Activated T-cell treated with anti-CD3 and anti-CD28 coated beads for 24 hours (primary cell): Measurements from ENCODE around the gene TF.
"Not testable (repeated sequence)": the region's sequence is repeated elsewhere in the genome, so short reads cannot be mapped to it uniquely, and the experiment has no call there.

ENCODE experiments used
- DNase-seq: peaks from one replicate; pipeline ENCODE4 v3.0.0-alpha.2; 2020; ENCODE audit warnings: low read depth

TF gene

GRCh38 chr3:133745981-133746711 is at the start of gene TF:
TF (plus strand) TSS chr3:133746393; CDS start chr3:133746441, 48 bp downstream.
- no peak for DNase-seq

GRCh38 chr3:133697960-133698359 is 48.2 kb upstream of the TF start:
- DNase-seq, result no peak

- no peak for DNase-seq
Measured at GRCh38 chr3:133699467-133699866, 46.7 kb upstream of the TF start.

- no peak for DNase-seq
Measured at GRCh38 chr3:133699903-133700302, 46.3 kb upstream of the TF start.

- no peak for DNase-seq
Measured at GRCh38 chr3:133700351-133700750, 45.8 kb upstream of the TF start.

- DNase-seq, result no peak
Measured at GRCh38 chr3:133701435-133702358, 44.5 kb upstream of the TF start.

- DNase-seq, result no peak
Measured at GRCh38 chr3:133703915-133704314, 42.3 kb upstream of the TF start.

GRCh38 chr3:133706033-133706432 is 40.2 kb upstream of the TF start:
- no peak for DNase-seq

- no peak for DNase-seq
Measured at GRCh38 chr3:133709139-133709750, 36.9 kb upstream of the TF start.

- no peak for DNase-seq
Measured at GRCh38 chr3:133711013-133711412, 35.2 kb upstream of the TF start.

- DNase-seq, result no peak
Measured at GRCh38 chr3:133712017-133712416, 34.2 kb upstream of the TF start.

- DNase-seq, result no peak
Measured at GRCh38 chr3:133713347-133713746, 32.8 kb upstream of the TF start.

GRCh38 chr3:133717424-133717823 is 28.8 kb upstream of the TF start:
- DNase-seq, result no peak

- DNase-seq, result no peak
Measured at GRCh38 chr3:133722935-133723334, 23.3 kb upstream of the TF start.

GRCh38 chr3:133730993-133731392 is 15.2 kb upstream of the TF start:
- no peak for DNase-seq

- not testable (repeated sequence) for DNase-seq
Measured at GRCh38 chr3:133732231-133732630, 14.0 kb upstream of the TF start.

- DNase-seq, result no peak
Measured at GRCh38 chr3:133733226-133733625, 13.0 kb upstream of the TF start.

GRCh38 chr3:133734305-133734704 is 11.9 kb upstream of the TF start:
- no peak for DNase-seq

GRCh38 chr3:133742351-133743091 is 3.7 kb upstream of the TF start:
- no peak for DNase-seq

GRCh38 chr3:133744241-133744640 is 2.0 kb upstream of the TF start:
- DNase-seq, result no peak

- no peak for DNase-seq
Measured at GRCh38 chr3:133745108-133745507, 1.1 kb upstream of the TF start.

GRCh38 chr3:133746712-133747066 is 496 bp downstream of the TF start:
- DNase-seq, result no peak
